H9 (cell line): Measurements from ENCODE around the gene OR12D2. TPM values are rescaled to one million over a fixed set of nuclear protein-coding genes. Genes with fewer than 3 reads are reported as not detected.

Experiments
- DNase-seq: peaks from one replicate; pipeline ENCODE4 v3.0.0-alpha.2; 2017
- H2AFZ ChIP-seq: one replicate; pipeline ENCODE4 v1.6.1; 2013; ENCODE audit warnings: mild to moderate bottlenecking, low read length, control low read depth, moderate library complexity
- H2AK5ac ChIP-seq: 2 replicates; pipeline ENCODE4 v1.6.1; 2013; ENCODE audit warnings: low read length, control low read depth, mixed read lengths; ENCODE audit not compliant: insufficient read length
- H2BK120ac ChIP-seq: one replicate; pipeline ENCODE4 v1.6.1; 2013; ENCODE audit warnings: low read depth, mild to moderate bottlenecking, low read length, control low read depth, inconsistent platforms; ENCODE audit not compliant: poor library complexity, severe bottlenecking
- H2BK12ac ChIP-seq: 2 replicates; pipeline ENCODE4 v1.6.1; 2013; ENCODE audit warnings: low read length, control low read depth, mixed read lengths, low read depth; ENCODE audit not compliant: insufficient read length
- H2BK15ac ChIP-seq: 2 replicates; pipeline ENCODE4 v1.6.1; 2013; ENCODE audit warnings: low read depth, low read length, control low read depth
- H2BK20ac ChIP-seq: one replicate; pipeline ENCODE4 v1.6.1; 2013; ENCODE audit warnings: low read depth, mild to moderate bottlenecking, low read length, control low read depth, inconsistent platforms; ENCODE audit not compliant: poor library complexity, severe bottlenecking
- H2BK5ac ChIP-seq: 2 replicates; pipeline ENCODE4 v1.6.1; 2013; ENCODE audit warnings: low read length, control low read depth, mixed read lengths; ENCODE audit not compliant: insufficient read length
- H3K14ac ChIP-seq: 2 replicates; pipeline ENCODE4 v1.6.1; 2013; ENCODE audit warnings: low read length, control low read depth; ENCODE audit not compliant: insufficient read depth
- H3K18ac ChIP-seq: 2 replicates; pipeline ENCODE4 v1.6.1; 2013; ENCODE audit warnings: low read depth, mild to moderate bottlenecking, mixed read lengths, low read length, control low read depth; ENCODE audit not compliant: insufficient read length
- H3K23ac ChIP-seq: 2 replicates; pipeline ENCODE4 v1.6.1; 2013; ENCODE audit warnings: low read length, control low read depth, mixed read lengths, low read depth; ENCODE audit not compliant: insufficient read length
- H3K23me2 ChIP-seq: 2 replicates; pipeline ENCODE4 v1.6.1; 2013; ENCODE audit warnings: low read depth, mild to moderate bottlenecking, mixed read lengths, low read length, control low read depth; ENCODE audit not compliant: insufficient read length, poor library complexity, severe bottlenecking
- H3K27ac ChIP-seq: 2 replicates; pipeline ENCODE4 v1.5.1; 2013; ENCODE audit warnings: low read length, control low read depth, mixed read lengths, low read depth; ENCODE audit not compliant: insufficient read length
- H3K27me3 ChIP-seq: 2 replicates; pipeline ENCODE4 v1.6.1; 2013; ENCODE audit warnings: low read length, control low read depth, inconsistent platforms; ENCODE audit not compliant: insufficient read depth
- H3K4ac ChIP-seq: 2 replicates; pipeline ENCODE4 v1.6.1; 2013; ENCODE audit warnings: low read depth, mild to moderate bottlenecking, control low read depth, inconsistent platforms, low read length, moderate library complexity
- H3K4me1 ChIP-seq: 2 replicates; pipeline ENCODE4 v1.6.1; 2013; ENCODE audit warnings: low read length, control low read depth, inconsistent platforms; ENCODE audit not compliant: insufficient read depth
- H3K4me2 ChIP-seq: 2 replicates; pipeline ENCODE4 v1.6.1; 2013; ENCODE audit warnings: low read length, control low read depth, mixed read lengths; ENCODE audit not compliant: insufficient read length, insufficient read depth
- H3K56ac ChIP-seq: 2 replicates; pipeline ENCODE4 v1.6.1; 2013; ENCODE audit warnings: low read depth, mild to moderate bottlenecking, mixed read lengths, low read length, control low read depth; ENCODE audit not compliant: insufficient read length
- H3K79me1 ChIP-seq: 2 replicates; pipeline ENCODE4 v1.6.1; 2013; ENCODE audit warnings: low read depth, mild to moderate bottlenecking, moderate library complexity, low read length, control low read depth, inconsistent platforms; ENCODE audit not compliant: insufficient read depth, poor library complexity, severe bottlenecking
- H3K79me2 ChIP-seq: 2 replicates; pipeline ENCODE4 v1.6.1; 2013; ENCODE audit warnings: low read length, control low read depth, inconsistent platforms; ENCODE audit not compliant: insufficient read depth
- H3K9ac ChIP-seq: 2 replicates; pipeline ENCODE4 v1.6.1; 2013; ENCODE audit warnings: low read length, control low read depth, mixed read lengths; ENCODE audit not compliant: insufficient read length; ENCODE audit errors: extremely low read depth
- H3K9me3 ChIP-seq: one replicate; pipeline ENCODE4 v1.6.1; 2013; ENCODE audit warnings: low read depth, low read length, inconsistent platforms; ENCODE audit not compliant: control insufficient read depth
- H3T11ph ChIP-seq: one replicate; pipeline ENCODE4 v1.6.1; 2013; ENCODE audit warnings: mild to moderate bottlenecking, low read length, control low read depth, inconsistent platforms
- H4K20me1 ChIP-seq: one replicate; pipeline ENCODE4 v1.6.1; 2013; ENCODE audit not compliant: control insufficient read depth, insufficient read length, insufficient read depth
- H4K5ac ChIP-seq: 2 replicates; pipeline ENCODE4 v1.6.1; 2013; ENCODE audit warnings: low read depth, mild to moderate bottlenecking, mixed read lengths, low read length, control low read depth; ENCODE audit not compliant: insufficient read length
- H4K8ac ChIP-seq: replicated peaks from 2 replicates; pipeline ENCODE4 v1.6.1; 2013; ENCODE audit warnings: low read length, control low read depth, mixed read lengths, low read depth; ENCODE audit not compliant: insufficient read length
- H4K91ac ChIP-seq: 2 replicates; pipeline ENCODE4 v1.6.1; 2013; ENCODE audit warnings: low read depth, mild to moderate bottlenecking, moderate library complexity, mixed read lengths, low read length, control low read depth; ENCODE audit not compliant: insufficient read length
- H3K27ac Mint-ChIP-seq, 3 experiments: 2 replicates in 2 of 3; 3 replicates in 1 of 3; pipeline ENCODE4 v1.8.0; 2020 to 2021; ENCODE audit warnings: mixed read lengths in 3 of 3, mild to moderate bottlenecking in 1 of 3, moderate library complexity in 1 of 3
- H3K27me3 Mint-ChIP-seq: 2 replicates; pipeline ENCODE4 v1.8.0; 2021; ENCODE audit warnings: low read depth, mild to moderate bottlenecking, moderate library complexity, mixed read lengths
- H3K36me3 Mint-ChIP-seq, 3 experiments: 2 replicates in 2 of 3; 3 replicates in 1 of 3; pipeline ENCODE4 v1.8.0; 2020 to 2021; ENCODE audit warnings: low read depth in 3 of 3, mixed read lengths in 3 of 3; ENCODE audit not compliant: insufficient read depth in 1 of 3
- H3K4me1 Mint-ChIP-seq, 2 experiments: 2 replicates each; pipeline ENCODE4 v1.8.0; 2020; ENCODE audit warnings: mixed read lengths in 2 of 2
- H3K4me3 Mint-ChIP-seq, 2 experiments: 2 replicates in 1 of 2; 3 replicates in 1 of 2; pipeline ENCODE4 v1.8.0; 2020 to 2021; ENCODE audit warnings: mild to moderate bottlenecking in 2 of 2, mixed read lengths in 2 of 2, moderate library complexity in 1 of 2
- H3K9me3 Mint-ChIP-seq, 2 experiments: 2 replicates in 1 of 2; 3 replicates in 1 of 2; pipeline ENCODE4 v1.8.0; 2020; ENCODE audit warnings: mild to moderate bottlenecking in 2 of 2, mixed read lengths in 2 of 2, moderate library complexity in 1 of 2
- CTCF ChIP-seq: fragments of 200-600 bp; sonication (generic); conservative IDR thresholded peaks from 3 replicates; pipeline ENCODE4 v1.8.0; 2021; ENCODE audit warnings: antibody characterized with exemption, mild to moderate bottlenecking
- WGBS: extraction: QIAGEN DNeasy Blood & Tissue Kit; methylation state at CpG from one replicate; pipeline ENCODE4 v1.1.7; 2013; ENCODE audit warnings: missing lambda C conversion rate, low lambda C conversion rate, mixed read lengths; ENCODE audit not compliant: insufficient read length; ENCODE audit errors: extremely low coverage; 5-methylcytosine and 5-hydroxymethylcytosine counted together
- total RNA-seq: library from RNA; stranded (reverse); gene quantifications from 2 replicates; pipeline ENCODE4 v1.2.1, GENCODE V29; 2021

Gene OR12D2
- total RNA-seq, 1 experiment from 2014 or later: not detected

GRCh38 chr6:29419516-29419915 is 24.1 kb downstream of the OR12D2 start:
- Histone ChIP-seq H3K79me2 (no peaks in the 10 kb centered on the region), H4K5ac (no peak overlapping the region), H2AK5ac (no peak overlapping the region), H3K9ac (no peak overlapping the region), H3K23ac (no peak overlapping the region), H3K18ac (no peak overlapping the region), H3K9me3 (no peaks in the 10 kb centered on the region), H3T11ph (no peak overlapping the region), H3K4me2 (no peak overlapping the region), H3K56ac (no peak overlapping the region), H2BK20ac (no peak overlapping the region), H3K27me3 (no peaks in the 10 kb centered on the region), H2BK5ac (no peak overlapping the region), H3K4ac (no peak overlapping the region), H2BK12ac (no peak overlapping the region), H2BK15ac (no peak overlapping the region), H3K27ac (no peak overlapping the region), H4K20me1 (no peaks in the 10 kb centered on the region), H3K23me2 (no peaks in the 10 kb centered on the region), H2AFZ (no peak overlapping the region), H3K79me1 (no peaks in the 10 kb centered on the region), H4K91ac (no peak overlapping the region), H2BK120ac (no peak overlapping the region), H4K8ac (no peak overlapping the region), H3K14ac (no peak overlapping the region), H3K4me1 (peaks cover 3% of the 10 kb centered on the region; the same call in 1 of the 2 replicates)
- peaks cover 10 to 11% of the 10 kb centered on the region in 2 experiments for H3K4me1 Mint-ChIP-seq
- no CpG with 5 or more reads among the region's 3 CpGs for WGBS
- no peaks in the 10 kb centered on the region; a peak in 1 of 5 replicates for H3K9me3 Mint-ChIP-seq
- H3K36me3 Mint-ChIP-seq: no peaks in the 10 kb centered on the region
- DNase-seq: no peak
- no peak overlapping the region for H3K4me3 Mint-ChIP-seq
- H3K27ac Mint-ChIP-seq: no peak overlapping the region
- no peak for TF ChIP-seq CTCF
- no peaks in the 10 kb centered on the region for H3K27me3 Mint-ChIP-seq
